Mammary epithelial cell (primary cell): ENCODE results near the gene KCNN1.

Source experiments
- CTCF ChIP-seq, 2 donors: IDR thresholded peaks in 1 of 2; conservative IDR thresholded peaks in 1 of 2; 2 replicates each; pipeline ENCODE4 v1.5.1; 2011 to 2012; ENCODE audit warnings: inconsistent platforms in 2 of 2, low read length in 2 of 2, mild to moderate bottlenecking in 2 of 2, control low read depth in 1 of 2, low read depth in 1 of 2; ENCODE audit not compliant: insufficient read depth in 1 of 2; ENCODE audit errors: extremely low read depth in 1 of 2
- EZH2 ChIP-seq: IDR thresholded peaks from 2 replicates; pipeline ENCODE4 v1.6.1; 2012; ENCODE audit warnings: low read length, inconsistent platforms, borderline replicate concordance

GRCh38 chr19:17975032-17975431, 8.1 kb downstream of the KCNN1 start:
- TF ChIP-seq CTCF (conservative IDR thresholded peaks at IDR 0.05 in 1 of 2, IDR thresholded peaks at IDR 0.05 in 1 of 2; ENCODE audit: extremely low read depth in 1 of 2, insufficient read depth in 1 of 2, low read depth in 1 of 2, low read length in 2 of 2) (no peak), EZH2 (no peak)
